UCSD-AML1 (cell line): ENCODE measurements around the gene FNBP1L.
A peak's percentile ranks its signal among the peaks of the same experiment; 100 is the strongest.
"Not testable (repeated sequence)": the region's sequence is repeated elsewhere in the genome, so short reads cannot be mapped to it uniquely, and the experiment has no call there.

Experiments
- DNase-seq: peaks from one replicate; lab custom pipeline; 2025; ENCODE audit not compliant: unreplicated experiment; lab: John Stamatoyannopoulos, UW

Gene FNBP1L

DNA sequence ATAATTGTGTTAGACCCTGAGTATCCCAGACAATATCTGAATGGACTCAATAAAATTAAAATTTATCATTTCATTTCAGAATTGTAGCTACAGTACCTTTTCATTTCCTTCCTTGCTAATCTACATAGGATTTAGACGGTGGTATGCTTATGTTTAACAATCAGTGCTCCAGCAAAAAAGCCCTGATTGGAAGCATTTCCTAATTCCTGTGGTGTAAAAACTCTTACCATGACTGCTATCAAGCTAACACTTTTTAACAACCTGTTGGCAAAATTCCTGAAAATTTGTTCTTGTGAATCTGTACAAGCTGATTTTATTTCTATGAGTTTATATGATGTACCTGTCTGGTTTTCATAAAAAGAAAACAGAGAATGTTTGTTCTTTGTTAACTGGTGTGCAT is 5.2 kb upstream of the FNBP1L start:
- no peak for DNase-seq

DNA sequence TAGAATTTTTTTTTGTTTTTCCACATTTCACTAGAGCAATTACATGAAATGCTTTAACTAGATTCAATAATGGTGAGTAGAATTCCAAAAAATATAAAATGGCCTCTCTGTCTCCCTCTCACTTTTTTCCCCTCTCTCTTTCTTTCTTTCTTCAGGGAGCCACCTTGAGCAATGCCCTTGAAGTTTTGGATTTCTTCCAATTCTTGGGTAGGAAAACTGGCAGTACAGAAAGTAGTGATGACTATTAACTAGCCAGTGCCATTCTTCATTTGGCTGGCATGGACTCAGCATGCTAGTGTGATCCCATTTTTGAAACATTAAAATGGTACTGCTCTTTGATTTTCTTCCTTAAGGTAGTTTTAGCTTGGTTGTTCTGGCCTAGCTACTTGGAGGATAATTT is 4.5 kb upstream of the FNBP1L start:
- DNase-seq = no peak

DNA sequence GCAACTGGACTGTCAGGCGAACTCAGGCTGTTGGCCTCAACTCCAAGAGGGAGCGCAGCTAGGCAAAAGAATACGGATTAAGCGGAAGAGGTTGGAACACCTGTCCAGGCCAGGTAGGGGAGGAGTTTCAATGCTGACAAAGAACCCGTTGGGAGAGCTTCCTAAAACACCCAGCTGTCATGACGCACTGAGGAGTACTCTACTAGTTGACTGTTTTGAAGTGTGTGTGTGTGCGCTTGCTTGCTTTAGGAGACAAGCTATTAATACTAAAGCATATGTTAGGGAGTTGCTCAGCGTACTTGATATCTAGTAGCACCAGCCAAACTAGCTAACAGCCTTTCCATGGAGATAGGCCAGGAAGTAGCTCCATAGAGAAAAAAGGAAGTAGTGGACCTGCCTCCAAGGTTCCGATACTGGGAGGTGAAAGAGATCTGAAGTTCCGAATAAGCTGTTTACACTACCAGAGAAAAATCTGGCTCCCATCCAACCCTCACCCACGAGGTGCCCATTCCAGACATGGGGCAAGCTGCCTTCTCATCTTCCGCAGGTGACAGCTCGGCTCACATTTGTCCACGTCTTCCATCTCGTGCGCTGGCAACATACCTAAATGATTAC is 974 bp upstream of the FNBP1L start:
- DNase-seq = peak; percentile 17

DNA sequence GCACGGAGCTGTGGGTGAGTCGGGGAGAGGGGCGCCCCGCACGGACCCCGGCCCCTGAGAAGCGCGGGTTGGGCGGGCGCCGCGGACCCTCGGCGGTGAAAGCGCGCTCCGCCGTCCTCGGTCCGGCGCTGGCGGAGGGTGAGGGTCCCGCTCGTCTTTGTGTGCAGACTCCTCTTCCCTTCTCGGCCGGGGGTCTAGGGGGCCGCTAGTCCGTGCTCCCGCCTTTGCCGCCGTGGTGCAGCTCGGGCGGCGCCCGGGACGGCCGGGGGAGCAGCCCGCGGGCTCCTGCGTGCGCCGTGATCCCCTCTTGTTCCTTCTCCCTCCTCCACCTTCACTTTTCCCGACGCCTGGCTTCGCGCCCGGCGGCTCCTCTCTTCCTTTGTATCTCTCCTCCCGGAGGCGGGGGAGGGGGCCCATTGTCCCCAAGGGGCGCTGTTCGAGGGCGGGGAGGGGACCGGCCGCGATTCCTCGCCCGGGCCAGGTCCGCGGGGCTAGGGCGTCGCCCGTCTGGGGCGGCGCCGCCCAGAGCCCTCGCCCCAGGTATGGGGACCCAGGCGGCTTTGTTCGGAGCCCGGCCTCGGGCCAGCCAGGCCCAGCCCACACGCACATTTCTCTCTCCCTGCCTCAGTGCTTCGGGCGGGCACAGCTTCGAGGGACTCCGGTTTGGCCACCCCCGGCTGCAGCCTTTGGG is 519 bp downstream of the FNBP1L start:
- peak; percentile 20 for DNase-seq

DNA sequence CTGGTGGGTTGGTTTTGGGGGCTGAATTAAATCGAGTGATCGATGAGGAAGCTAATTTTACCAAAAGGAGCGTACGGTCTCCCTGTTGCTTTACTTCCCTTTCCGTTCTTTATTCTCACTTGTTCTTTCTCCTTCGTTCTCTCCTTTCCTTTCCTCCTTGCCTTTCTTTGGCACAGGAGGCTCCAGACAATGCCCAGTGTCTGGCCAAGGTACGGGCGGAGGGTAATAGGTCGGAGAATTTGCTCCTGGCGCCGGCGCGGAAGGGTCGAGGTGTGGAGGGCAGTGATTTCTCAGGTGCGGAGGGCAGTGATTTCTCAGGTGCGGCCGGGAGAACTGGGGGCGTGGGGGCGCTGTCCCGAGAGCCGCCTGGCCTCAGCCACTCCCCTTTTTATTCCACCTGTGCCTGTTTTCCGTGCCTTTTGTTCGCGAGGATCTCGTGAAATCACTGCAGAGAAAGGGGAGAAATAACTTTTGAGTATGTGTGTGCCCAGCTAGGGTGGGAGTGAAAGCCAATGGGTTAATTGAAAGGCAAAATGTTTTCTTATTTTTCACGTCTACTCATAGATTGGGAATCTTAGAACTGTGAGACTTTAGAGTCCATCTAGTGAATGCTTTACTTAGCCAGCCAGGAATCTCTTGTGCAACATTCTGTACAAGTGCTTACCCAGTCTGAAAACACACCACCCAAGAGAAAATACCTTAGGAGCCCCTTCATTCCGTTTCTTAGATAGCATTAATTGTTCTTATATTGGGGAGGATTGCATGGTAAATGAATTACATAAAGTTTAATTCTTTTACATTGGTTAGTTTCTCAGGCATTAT is 1.3 kb downstream of the FNBP1L start:
- no peak for DNase-seq

DNA sequence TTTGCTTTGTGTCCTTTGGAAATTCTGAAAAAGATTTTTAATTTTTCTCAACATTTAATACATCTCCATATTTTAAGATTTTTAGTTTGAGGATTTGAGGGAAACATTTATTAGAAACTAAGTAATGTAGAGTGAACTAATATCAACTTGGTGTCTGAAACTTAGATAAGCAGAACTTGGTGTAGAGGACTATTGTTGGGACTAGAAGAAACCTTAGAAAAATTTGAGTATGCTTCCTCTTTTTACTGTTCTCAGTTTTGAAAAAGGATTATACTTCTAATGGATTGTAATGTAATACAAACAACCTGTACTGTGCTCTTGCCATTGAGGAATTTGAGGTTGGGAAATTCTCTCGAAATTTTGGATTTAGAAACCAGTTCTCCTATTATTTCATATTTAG is 2.4 kb downstream of the FNBP1L start:
- no peak for DNase-seq

DNA sequence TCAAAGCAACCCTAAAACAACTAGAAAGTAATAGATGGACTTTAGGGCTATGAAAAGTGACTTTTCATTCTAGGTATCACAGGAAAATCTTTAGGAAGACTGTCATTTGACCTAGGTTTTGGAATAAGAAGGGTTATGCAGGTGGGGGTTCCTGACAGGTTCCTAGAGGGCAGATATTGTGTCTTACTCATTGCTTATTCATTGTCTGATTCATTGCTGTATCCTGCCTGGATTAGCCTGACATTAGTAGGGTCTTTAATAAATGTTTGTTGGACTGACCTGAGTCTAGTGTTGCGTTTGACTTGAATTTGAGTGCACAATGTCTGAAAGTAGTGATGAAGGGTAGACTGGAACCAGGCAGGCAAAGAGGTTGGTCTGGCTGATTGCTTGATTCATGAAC is 6.0 kb downstream of the FNBP1L start:
- DNase-seq = no peak

DNA sequence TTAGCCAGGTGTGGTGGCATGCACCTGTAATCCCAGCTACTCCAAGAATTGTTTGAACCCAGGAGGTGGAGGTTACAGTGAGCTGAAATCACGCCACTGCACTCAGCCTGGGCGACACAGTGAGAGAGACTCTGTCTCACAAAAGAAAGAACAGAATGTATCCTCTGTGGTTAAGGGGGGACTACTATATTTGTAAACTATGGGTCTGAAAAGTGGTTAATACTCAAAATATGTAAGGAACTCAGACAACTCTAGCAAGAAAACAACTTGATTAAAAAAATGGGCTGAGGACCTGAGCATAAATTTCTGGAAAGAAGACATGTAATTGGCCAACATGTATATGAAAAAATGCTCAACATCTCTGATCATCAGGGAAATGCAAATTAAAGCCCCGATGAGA is 11.2 kb downstream of the FNBP1L start:
- no peak for DNase-seq

DNA sequence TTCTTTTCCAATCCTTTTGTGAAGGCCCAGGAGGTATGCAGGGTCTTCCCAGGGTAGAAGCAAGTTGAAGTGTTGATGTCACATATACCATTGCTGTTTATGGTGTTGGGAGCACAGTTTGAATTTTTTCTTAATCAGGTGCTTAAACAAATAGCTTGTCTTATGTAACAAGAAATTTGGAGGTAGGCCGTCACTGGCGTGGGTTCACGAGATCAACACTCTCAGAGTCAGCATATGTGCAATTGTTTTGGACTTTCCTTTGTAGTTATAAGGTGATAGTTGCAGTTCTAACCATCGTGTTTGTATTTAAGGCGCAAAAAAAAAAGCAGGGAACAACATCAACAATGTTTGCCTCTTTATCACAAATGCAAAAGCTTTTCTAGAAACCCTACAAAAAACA is 13.3 kb downstream of the FNBP1L start:
- DNase-seq = no peak

DNA sequence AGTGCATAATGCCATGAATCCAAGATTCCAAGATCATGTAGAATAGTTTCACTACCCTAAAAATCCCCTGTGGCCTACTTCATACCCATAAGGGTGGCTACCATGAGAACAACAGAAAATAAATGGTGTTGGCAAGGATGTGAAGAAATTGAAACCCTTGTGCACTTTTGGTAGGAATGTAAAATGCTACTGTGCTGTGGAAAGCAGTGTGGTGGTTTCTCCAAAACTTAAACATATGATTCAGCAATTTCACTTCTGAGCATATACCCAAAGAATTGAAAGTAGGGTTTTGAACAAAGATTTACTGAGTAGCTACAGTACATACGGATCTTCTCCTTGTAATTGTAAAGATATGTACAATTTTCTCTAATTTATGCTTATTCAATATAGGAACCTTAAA is 16.0 kb downstream of the FNBP1L start:
- no peak for DNase-seq

DNA sequence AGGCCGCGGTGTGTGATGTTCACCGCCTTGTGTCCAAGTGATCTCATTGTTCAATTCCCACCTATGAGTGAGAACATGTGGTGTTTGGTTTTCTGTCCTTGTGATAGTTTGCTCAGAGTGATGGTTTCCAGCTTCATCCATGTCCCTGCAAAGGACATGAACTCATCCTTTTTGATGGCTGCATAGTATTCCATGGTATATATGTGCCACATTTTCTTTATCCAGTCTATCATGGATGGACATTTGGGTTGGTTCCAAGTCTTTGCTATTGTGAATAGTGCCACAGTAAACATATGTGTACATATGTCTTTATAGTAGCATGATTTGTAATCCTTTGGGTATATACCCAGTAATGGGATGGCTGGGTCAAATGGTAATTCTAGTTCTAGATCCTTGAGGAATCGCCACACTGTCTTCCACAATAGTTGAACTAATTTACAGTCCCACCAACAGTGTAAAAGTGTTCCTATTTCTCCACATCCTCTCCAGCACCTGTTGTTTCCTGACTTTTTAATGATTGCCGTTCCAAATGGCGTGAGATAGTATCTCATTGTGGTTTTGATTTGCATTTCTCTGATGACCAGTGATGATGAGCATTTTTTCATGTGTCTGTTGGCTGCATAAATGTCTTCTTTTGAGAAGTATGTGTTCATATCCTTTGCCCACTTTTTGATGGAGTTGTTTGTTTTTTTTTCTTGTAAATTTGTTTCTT is 17.6 kb downstream of the FNBP1L start:
- DNase-seq = not testable (repeated sequence)

DNA sequence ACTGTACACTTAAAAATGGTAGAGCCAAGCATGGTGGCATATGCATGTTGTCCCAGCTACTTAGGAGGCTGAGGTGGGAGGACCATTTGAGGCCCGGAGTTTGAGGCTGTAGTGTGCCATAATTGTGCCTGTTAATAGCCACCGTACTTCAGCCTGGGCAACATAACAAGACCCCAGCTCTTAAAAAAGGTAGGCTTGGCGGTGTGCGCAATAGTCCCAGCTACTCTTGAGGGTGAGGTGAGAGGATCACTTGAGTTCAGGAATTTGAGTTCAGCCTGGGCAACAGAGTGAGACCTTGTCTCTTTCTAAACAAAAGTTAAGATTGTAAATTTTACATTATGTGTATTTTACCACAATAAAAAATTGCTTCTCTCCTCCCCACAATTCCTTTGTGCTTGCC is 19.7 kb downstream of the FNBP1L start:
- DNase-seq = no peak

DNA sequence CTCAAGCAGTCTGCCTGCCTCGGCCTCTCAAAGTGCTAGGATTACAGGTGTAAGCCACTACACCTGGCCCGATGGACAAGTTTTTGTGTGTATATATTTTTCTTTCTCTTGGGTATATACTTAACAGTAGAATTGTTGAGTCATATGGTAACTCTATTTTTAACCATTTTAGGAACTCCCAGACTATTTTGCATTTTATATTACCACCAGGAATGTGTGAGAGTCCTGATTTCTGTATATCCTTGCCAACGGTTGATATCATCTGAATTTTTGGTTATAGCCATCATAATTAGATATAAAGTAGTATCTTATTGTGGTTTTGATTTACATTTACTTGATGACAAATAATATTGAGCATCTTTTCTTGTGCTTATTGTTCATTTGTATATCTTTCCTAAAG is 20.7 kb downstream of the FNBP1L start:
- no peak for DNase-seq

DNA sequence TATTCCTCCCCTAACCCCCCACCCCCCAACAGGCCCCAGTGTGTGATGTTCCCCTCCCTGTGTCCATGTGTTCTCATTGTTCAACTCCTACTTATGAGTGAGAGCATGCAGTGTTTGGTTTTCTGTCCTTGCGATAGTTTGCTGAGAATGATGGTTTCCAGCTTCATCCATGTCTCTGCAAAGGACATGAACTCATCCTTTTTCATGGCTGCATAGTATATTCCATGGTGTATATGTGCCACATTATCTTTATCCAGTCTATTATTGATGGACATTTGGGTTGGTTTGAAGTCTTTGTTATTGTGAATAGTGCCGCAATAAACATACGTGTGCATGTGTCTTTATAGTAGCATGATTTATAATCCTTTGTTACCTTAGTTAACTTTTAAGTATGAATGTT is 21.3 kb downstream of the FNBP1L start:
- DNase-seq = not testable (repeated sequence)

DNA sequence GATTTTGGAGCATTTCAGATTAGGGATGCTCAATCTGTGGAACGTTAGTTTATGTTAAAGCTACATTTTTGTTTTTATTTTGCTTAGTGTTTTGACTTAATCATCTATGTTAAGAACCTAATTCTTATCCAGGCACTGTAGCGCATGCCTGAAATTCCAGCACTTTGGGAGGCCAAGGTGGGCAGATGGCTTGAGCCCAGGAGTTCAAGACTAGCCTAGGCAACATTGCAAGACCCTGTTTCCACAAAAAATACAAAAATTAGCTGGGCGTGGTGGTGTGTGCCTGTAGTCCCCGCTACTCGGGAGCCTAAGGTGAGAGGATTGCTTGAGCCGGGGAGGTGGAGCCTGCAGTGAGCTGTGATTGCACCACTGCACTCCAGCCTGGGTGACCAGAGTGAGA is 23.4 kb downstream of the FNBP1L start:
- DNase-seq = no peak

DNA sequence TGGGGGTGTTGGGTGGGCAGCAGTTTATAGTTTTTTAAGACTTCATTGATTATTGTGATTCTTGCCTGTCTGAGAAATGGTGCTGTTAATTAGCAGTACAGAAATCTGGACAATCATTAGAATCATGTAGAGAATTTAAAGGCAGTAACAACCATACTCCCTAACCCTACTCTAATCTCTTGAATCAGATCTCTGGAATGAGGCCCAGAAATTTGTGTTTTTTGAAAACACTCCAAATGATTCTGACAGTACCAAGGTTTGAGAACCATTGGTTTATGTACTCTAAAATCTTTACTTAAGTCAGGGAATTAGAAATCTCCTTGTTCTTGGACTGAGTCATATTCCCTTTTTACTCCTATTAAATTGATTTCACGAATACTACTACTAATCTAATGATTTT is 24.0 kb downstream of the FNBP1L start:
- no peak for DNase-seq

DNA sequence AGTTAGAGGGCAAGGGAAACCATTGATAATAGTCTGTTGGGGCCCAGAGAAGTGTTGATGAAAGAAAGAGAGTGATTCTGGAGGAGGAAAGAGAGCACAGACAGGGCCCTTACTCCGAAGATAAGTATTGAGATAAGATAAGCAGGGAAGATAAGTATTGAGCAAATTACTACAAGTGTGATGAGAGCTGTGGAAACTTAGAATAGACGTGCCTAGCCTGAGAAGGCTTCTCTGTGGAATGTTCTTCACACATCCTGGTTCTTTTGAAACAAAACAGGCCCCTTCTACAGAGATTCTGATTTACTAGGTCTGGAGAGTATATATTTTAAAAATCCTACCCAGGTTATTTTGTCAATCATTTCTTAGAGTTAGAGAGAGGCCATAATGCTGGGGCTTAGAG is 26.4 kb downstream of the FNBP1L start:
- DNase-seq = no peak

DNA sequence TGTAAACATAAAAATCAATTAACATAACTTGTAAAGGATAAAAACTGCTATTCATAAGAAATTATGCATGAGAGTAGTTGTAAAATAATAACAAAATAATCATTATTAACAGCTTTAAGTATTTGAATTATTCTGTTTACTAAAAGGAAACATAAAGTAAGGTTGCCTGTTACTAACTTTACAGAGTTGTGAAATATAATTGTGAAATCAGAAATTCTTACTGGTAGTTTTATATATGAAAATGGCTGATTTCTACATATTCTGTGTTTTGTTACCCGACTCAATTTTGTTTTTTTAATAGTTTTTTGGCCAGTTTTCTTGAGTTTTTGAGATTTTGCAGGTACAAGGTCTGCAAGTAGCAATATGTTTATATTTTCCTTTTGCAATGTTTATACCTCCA is 27.8 kb downstream of the FNBP1L start:
- DNase-seq = no peak

DNA sequence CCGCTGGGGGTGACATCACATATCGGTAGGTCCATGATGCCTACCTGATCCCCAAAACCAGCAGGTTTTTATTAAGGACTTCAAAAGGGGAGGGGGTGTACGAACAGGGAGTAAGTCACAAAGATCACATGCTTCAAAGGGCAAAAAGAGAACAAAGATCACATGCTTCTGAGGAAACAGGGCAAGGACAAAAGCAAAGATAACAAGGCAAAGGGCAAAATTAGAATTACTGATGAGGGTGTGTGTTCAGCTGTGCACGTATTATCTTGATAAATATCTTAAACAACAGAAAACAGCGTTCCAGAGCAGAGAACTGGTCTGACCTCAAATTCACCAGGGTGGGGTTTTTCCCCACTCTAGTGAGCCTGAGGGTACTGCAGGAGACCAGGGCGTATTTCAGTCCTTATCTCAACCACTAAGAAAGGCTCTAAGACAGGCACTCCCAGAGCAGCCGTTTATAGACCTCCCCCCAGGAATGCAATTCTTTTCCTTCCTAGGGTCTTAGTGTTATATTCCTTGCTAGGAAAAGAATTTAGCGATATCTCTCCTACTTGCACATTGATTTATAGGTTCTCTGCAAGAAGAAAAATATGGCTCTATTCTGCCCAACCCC is 31.3 kb downstream of the FNBP1L start:
- not testable (repeated sequence) for DNase-seq

DNA sequence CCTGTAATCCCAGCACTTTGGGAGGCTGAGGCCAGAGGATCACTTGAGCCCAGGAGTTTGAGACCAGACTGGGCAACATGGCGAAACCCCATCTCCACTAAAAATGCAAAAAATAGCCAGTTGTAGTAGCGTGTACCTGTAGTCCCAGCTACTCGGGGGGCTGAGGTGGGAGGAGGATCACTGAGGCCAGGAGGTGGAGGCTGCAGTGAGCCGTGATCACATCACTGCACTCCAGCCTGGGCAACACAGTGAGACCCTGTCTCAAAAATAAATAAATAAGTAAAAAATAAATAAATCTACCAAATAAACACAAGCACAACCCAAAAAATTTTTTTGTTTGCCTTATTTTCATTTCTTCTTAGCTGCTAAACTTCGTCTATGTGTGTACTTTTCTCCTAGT is 34.0 kb downstream of the FNBP1L start:
- DNase-seq = not testable (repeated sequence)

DNA sequence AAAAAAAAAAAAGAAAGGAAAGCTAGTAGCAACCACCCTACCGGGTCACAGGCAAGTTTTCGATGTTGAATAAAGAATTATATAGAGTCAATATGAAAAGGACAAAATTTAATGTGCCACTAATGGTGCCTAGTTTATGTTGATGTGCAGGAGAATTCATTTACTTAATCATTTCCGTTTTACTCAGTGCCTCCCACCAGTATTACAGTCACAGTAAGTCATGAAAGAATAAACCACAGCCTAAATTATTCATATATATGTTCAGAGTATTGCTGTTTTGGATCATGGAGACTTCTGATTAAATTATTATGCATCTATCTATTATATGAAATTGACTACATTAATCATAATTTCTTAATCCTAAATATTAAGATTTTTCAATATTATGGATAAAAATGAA is 35.3 kb downstream of the FNBP1L start:
- DNase-seq = no peak
